ENCODE measurements around the gene TAS2R20. TPM values are rescaled to one million over a fixed set of nuclear protein-coding genes. Genes with fewer than 3 reads are reported as not detected.

TAS2R20 gene
- polyA plus RNA-seq, 2 of the 4 experiments (the other 2 are of a cell fraction) = 0.15 to 0.89 TPM

DNA sequence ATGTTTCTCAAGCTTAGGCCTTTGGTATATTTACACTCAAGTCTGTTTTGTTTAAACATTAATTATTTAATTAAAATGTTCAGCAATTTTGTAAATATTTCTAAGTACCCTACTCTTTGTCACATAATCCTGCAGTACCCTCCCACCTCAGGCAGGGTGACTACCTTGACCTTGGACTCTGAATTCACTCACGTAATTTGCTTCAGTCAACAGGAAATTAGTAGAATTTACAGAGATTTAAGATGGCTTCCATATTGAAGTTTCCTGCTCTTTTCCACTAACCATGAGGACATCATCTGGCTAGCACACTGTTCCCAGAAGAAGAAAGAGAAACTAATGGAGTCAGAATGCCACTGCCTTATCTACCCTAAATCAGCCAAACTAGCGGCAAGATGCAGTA, 25.3 kb upstream of the TAS2R20 start:
- no peak for TF ChIP-seq KDM1A (IDR thresholded peaks at IDR 0.05; ENCODE audit: low read depth)
- no peak for TF ChIP-seq FOSB (CRISPR knock-in tag; IDR thresholded peaks at IDR 0.05)
- TF ChIP-seq POLR2A (IDR thresholded peaks at IDR 0.05; ENCODE audit: low read length) = no peak
- TF ChIP-seq CHD4 (IDR thresholded peaks at IDR 0.05; ENCODE audit: borderline replicate concordance) = no peak
- ATAC-seq = no peak
- H3K27ac ChIP-seq = no peak overlapping the region
- H3K4me2 ChIP-seq = no peak overlapping the region
- WGBS (ENCODE audit: missing lambda C conversion rate) = 87% methylated on average over 2 of the region's 2 CpGs
- CTCF ChIA-PET = no interaction called here
- no peaks in the 10 kb centered on the region for H3K4me1 ChIP-seq
- no peak overlapping the region for H3K4me3 ChIP-seq
- H3K9me3 ChIP-seq = no peaks in the 10 kb centered on the region
- POLR2A ChIA-PET = no interaction called here
- no peak for FAIRE-seq
- DNase-seq (ENCODE audit: low read depth in 1 of 2, low spot score in 1 of 2) = no peak

DNA sequence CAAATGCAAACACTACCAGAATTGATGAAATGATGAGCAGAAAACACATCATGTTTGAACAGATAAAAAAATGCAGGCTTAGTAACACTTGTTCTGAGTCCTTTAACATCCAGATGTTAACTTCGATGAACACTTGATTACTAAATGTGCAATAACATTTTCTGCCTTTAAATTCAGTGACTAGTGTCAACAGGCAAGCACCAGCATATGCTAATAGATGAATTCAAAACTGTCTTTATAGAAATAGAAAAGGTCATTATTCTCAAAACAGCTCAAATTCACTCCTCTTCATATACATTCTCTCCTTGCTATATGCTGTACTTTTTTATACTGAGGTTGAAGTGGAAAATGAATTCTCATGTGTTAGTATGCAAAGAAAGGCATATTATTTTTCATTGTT, 24.4 kb upstream of the TAS2R20 start, which contains the start of gene TAS2R19:
TSS of gene TAS2R19 (minus strand) at position 101 of the 400 bp plus-strand sequence. CDS start at position 52, 49 bp downstream.
- no peak for TF ChIP-seq POLR2A (IDR thresholded peaks at IDR 0.05; ENCODE audit: low read length)
- TF ChIP-seq MYC (IDR thresholded peaks at IDR 0.05; ENCODE audit: borderline replicate concordance, low read length) = no peak
- TF ChIP-seq NPAS2 (CRISPR knock-in tag; IDR thresholded peaks at IDR 0.05; ENCODE audit: borderline replicate concordance) = no peak
- TF ChIP-seq RFX5 (IDR thresholded peaks at IDR 0.05) = no peak
- TF ChIP-seq, protein P1, sequence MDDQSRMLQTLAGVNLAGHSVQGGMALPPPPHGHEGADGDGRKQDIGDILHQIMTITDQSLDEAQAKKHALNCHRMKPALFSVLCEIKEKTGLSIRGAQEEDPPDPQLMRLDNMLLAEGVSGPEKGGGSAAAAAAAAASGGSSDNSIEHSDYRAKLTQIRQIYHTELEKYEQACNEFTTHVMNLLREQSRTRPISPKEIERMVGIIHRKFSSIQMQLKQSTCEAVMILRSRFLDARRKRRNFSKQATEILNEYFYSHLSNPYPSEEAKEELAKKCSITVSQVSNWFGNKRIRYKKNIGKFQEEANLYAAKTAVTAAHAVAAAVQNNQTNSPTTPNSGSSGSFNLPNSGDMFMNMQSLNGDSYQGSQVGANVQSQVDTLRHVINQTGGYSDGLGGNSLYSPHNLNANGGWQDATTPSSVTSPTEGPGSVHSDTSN (IDR thresholded peaks at IDR 0.05) = no peak
- no peak for TF ChIP-seq NR3C1 (IDR thresholded peaks at IDR 0.05)
- TF ChIP-seq ZSCAN20 (CRISPR knock-in tag; IDR thresholded peaks at IDR 0.05) = no peak
- no peak for TF ChIP-seq CHD4 (IDR thresholded peaks at IDR 0.05; ENCODE audit: borderline replicate concordance)
- no peak for TF ChIP-seq HDAC2 (IDR thresholded peaks at IDR 0.05)
- TF ChIP-seq ZNF302 (CRISPR knock-in tag; IDR thresholded peaks at IDR 0.05) = no peak
- no peak for TF ChIP-seq BHLHE40 (IDR thresholded peaks at IDR 0.05; ENCODE audit: low read depth, low read length)
- TF ChIP-seq ESRRA (IDR thresholded peaks at IDR 0.05; ENCODE audit: borderline replicate concordance, low read length) = no peak
- TF ChIP-seq EHMT2 (IDR thresholded peaks at IDR 0.05; ENCODE audit: low read depth) = no peak
- no peak for TF ChIP-seq ZFP36 (IDR thresholded peaks at IDR 0.05; ENCODE audit: borderline replicate concordance, partially characterized antibody)
- no peak for TF ChIP-seq HEYL (CRISPR knock-in tag; IDR thresholded peaks at IDR 0.05)
- no peak for TF ChIP-seq JUNB (IDR thresholded peaks at IDR 0.05)
- no peak for TF ChIP-seq CEBPB (IDR thresholded peaks at IDR 0.05)
- no peak for TF ChIP-seq FOSB (CRISPR knock-in tag; IDR thresholded peaks at IDR 0.05)
- no peak for TF ChIP-seq TFCP2L1 (CRISPR knock-in tag; IDR thresholded peaks at IDR 0.05)
- no peak for FAIRE-seq

DNA sequence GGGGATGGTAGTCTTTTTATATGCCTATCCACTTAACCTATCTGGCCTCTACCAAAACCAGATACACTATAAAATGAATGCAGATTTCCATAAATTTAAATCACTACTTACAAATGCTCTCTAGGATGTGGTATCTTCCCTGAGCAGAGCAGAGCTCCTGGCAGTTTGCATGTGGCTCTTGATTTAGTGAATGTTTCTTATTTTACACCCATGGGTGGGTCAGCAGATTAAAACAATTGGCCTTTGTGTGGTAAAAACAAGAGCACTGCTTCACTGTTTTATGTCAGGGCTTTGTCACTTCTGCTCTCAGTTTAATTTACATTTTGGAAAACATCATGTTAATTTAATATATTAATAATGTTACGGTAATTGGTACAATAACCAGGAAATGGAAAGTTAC, 18.8 kb upstream of the TAS2R20 start:
- no peak for ATAC-seq
- ChIA-PET CTCF (no interaction called here), POLR2A (no interaction called here)
- Histone ChIP-seq H3K4me1 (peaks cover 8% of the 10 kb centered on the region; the same call in 1 of the 3 replicates), H3K27ac (no peak overlapping the region), H3K4me3 (no peak overlapping the region), H3K9me3 (no peaks in the 10 kb centered on the region), H3K4me2 (no peak overlapping the region)
- no peak for TF ChIP-seq HEYL (CRISPR knock-in tag; IDR thresholded peaks at IDR 0.05)
- 95% methylated on average over 1 of the region's 1 CpG for WGBS (ENCODE audit: missing lambda C conversion rate)
- no peak for FAIRE-seq
- DNase-seq (ENCODE audit: low read depth in 1 of 2, low spot score in 1 of 2) = no peak

More for the DNA sequence above, 24.4 kb upstream of the TAS2R20 start, which contains the start of gene TAS2R19:
- H3K27ac ChIP-seq = no peak within 1 kb of the TSS
- ATAC-seq (no peak), DNase-seq (ENCODE audit: low read depth in 1 of 2, low spot score in 1 of 2) (no peak)
- POLR2A ChIA-PET = no interaction called here
- CTCF ChIA-PET = no interaction called here
- H3K4me1 ChIP-seq = no peaks in the 10 kb centered on the region
- H3K4me2 ChIP-seq = no peak within 1 kb of the TSS
- H3K9me3 ChIP-seq = no peaks in the 10 kb centered on the region
- no peak within 1 kb of the TSS for H3K4me3 ChIP-seq
- WGBS (ENCODE audit: missing lambda C conversion rate) = 67% methylated on average over 1 of the region's 1 CpG

DNA sequence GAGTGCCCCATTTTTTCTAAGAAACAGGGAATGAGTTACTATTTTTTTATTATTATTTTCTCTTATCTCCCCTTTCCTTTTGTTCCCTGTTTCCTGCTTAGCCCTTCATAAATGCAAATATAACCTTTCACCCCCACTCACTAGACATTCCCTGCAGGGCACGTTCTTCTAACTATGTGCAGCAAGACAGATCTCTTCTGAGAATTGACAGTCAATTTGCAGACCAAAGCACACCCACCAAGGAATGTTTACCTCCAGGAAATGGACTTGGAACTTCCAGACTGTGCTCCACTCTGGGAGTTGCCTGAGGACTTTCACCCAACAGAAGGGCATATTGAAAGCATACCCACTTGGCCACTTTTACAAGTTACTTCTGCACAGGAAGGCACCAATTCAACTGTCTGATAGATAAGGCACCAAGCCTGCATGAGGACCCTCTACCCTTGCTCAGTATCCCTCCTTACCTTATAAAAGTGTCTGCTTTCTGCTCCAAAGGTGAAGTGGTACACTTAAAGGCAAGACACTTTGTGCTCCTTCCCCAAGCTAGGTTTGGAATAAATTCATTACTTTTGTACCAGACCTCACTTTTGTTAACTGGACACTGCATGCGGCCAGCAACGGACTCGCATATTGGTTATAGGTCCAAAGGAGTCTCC, 17.8 kb upstream of the TAS2R20 start:
- Histone ChIP-seq H3K4me1 (peaks cover 8% of the 10 kb centered on the region; the same call in 1 of the 3 replicates), H3K4me2 (peak overlapping the region; percentile 3; the same call in 1 of the 3 replicates), H3K4me3 (no peak overlapping the region), H3K9me3 (no peaks in the 10 kb centered on the region), H3K27ac (no peak overlapping the region)
- TF ChIP-seq MAZ (IDR thresholded peaks at IDR 0.05; ENCODE audit: borderline replicate concordance, low read depth, low read length) (no peak), EP300 (IDR thresholded peaks at IDR 0.05) (no peak), RAD21 (conservative IDR thresholded peaks at IDR 0.05 in 1 of 2, IDR thresholded peaks at IDR 0.05 in 1 of 2) (no peak), JUNB (IDR thresholded peaks at IDR 0.05) (no peak), ESRRA (IDR thresholded peaks at IDR 0.05; ENCODE audit: borderline replicate concordance, low read length) (no peak), ZC3H11A (IDR thresholded peaks at IDR 0.05) (no peak), POLR2A (IDR thresholded peaks at IDR 0.05; ENCODE audit: low read length) (no peak), BHLHE40 (IDR thresholded peaks at IDR 0.05; ENCODE audit: low read depth, low read length) (no peak), RCOR1 (IDR thresholded peaks at IDR 0.05; ENCODE audit: low read depth, low read length) (no peak), HOXB13 (CRISPR knock-in tag; IDR thresholded peaks at IDR 0.05; ENCODE audit: low read depth) (no peak), RARB (CRISPR knock-in tag; IDR thresholded peaks at IDR 0.05) (no peak), PHF8 (IDR thresholded peaks at IDR 0.05; ENCODE audit: borderline replicate concordance, low read depth) (no peak), GATA3 (IDR thresholded peaks at IDR 0.05; ENCODE audit: borderline replicate concordance) (no peak), SREBF2 (IDR thresholded peaks at IDR 0.05) (no peak), CEBPB (IDR thresholded peaks at IDR 0.05) (no peak)
- TF ChIP-seq, protein P1 (IDR thresholded peaks at IDR 0.05) = no peak
- DNase-seq (ENCODE audit: low read depth in 1 of 2, low spot score in 1 of 2) (peak in 1 of 2 experiments; percentile 4), FAIRE-seq (no peak), ATAC-seq (peak in 1 of 2 experiments; percentile 43; a peak in 3 of 6 replicates)
- CTCF ChIA-PET = no interaction called here
- WGBS (ENCODE audit: missing lambda C conversion rate) = 74% methylated on average over 4 of the region's 4 CpGs
- POLR2A ChIA-PET = no interaction called here
